Bone marrow (tissue), 2 donors: Measurements from ENCODE around the gene MMRN2.
"Not testable (repeated sequence)": the region's sequence is repeated elsewhere in the genome, so short reads cannot be mapped to it uniquely, and the experiment has no call there.

Experiments used
- DNase-seq, 2 donors: peaks; one replicate each; lab custom pipeline; 2025; lab: John Stamatoyannopoulos, UW

The MMRN2 gene, protein sequence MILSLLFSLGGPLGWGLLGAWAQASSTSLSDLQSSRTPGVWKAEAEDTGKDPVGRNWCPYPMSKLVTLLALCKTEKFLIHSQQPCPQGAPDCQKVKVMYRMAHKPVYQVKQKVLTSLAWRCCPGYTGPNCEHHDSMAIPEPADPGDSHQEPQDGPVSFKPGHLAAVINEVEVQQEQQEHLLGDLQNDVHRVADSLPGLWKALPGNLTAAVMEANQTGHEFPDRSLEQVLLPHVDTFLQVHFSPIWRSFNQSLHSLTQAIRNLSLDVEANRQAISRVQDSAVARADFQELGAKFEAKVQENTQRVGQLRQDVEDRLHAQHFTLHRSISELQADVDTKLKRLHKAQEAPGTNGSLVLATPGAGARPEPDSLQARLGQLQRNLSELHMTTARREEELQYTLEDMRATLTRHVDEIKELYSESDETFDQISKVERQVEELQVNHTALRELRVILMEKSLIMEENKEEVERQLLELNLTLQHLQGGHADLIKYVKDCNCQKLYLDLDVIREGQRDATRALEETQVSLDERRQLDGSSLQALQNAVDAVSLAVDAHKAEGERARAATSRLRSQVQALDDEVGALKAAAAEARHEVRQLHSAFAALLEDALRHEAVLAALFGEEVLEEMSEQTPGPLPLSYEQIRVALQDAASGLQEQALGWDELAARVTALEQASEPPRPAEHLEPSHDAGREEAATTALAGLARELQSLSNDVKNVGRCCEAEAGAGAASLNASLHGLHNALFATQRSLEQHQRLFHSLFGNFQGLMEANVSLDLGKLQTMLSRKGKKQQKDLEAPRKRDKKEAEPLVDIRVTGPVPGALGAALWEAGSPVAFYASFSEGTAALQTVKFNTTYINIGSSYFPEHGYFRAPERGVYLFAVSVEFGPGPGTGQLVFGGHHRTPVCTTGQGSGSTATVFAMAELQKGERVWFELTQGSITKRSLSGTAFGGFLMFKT

DNA sequence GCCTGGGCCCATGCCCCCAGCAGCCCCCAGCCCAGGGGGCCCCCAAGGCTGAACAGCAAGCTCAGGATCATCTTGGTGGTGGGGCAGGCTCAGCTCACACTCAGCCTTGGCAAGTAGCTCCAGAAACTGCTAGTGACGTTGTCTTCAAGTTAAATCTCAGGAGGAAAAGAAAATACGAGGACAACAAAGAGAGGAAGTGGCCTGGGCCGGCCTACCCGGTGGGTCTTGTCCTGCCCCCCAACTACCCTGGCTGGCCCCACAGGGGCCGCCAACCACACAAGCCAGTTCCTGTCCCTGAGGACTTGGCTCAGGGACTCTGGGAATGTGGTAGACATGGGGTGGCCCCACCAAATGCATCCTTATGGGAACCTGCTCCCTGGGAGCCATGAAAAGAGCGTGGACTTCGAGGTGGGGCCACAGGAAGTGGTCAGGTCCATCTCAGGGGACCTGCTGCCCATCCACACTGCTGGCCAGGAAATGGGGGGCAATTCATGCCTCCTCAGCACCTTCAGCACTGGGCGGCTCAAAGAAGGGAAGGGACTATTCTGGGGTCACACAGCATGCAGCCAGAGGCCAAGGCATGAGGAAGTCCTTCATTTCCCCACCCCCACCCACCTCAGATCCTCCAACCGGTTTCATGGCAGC is at the start of gene MMRN2:
Gene MMRN2 (minus strand): TSS at position 145 of the 645 bp plus-strand sequence. CDS start 74 bp downstream, at position 71.
- DNase-seq: no peak

DNA sequence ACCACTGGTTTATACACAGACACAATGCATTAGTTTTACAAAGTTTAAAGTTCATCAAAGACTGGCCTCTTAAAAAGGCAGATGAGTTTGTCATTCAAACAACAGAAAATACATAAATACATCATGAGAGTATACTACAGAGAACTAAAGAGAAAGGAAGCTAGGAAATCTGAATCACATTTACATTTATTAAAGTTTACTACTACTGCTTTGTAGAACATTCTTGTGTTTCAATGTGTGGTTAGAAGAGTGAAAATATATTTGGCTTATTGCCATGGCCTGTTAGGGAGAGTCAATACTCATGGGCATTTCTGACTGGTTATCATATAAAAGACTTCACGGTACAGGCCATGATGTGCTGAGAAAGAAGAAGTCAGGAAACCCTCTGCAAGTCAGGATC is 49.7 kb upstream of the MMRN2 start:
- not testable (repeated sequence) for DNase-seq

DNA sequence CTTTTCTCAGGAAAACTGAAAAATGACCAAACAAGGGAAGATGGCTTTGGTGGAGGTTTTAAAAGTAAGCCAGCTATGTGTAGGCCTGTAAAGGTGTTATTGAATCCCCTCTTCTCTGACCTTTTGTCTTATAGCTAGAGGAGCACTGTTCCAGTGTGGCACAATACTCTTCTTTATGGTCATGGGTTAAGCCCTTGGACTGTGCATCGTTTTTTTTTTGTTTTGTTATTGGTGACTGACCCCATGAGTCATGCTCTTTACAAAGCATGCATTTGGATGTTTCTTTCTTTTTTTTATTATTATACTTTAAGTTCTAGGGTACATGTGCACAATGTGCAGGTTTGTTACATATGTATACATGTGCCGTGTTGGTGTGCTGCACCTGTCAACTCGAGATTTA is 43.1 kb upstream of the MMRN2 start:
- no peak for DNase-seq

DNA sequence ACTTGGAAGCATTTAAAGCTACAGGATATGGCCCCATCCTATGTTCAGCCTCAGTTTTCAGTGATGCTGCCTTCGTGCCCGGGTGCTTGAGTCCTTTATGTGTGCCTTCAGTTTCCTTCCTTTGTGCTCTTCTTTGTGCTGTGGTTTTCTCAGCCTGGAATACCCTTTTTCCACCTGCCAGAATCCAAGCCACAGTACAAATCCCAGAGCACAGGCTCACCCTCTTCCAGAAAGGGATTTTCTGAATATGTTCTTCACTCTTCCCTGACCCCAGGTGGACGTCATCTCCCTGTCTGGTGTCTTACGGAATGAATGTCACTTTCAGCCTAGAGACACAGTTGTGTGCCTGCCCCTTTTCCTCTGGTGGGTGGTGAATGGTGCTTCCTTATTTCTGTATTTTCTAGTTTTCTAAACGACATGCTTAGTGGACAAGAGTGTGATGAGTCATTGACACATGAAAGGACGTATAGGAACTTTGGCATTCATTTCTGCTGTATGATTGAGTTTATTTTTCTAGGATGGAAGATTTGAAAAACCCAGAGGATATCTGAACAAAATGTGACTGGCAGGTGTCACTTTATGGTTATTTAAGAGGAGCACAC is 42.5 kb upstream of the MMRN2 start:
- peak in 1 of 2 donors; percentile 27 for DNase-seq

DNA sequence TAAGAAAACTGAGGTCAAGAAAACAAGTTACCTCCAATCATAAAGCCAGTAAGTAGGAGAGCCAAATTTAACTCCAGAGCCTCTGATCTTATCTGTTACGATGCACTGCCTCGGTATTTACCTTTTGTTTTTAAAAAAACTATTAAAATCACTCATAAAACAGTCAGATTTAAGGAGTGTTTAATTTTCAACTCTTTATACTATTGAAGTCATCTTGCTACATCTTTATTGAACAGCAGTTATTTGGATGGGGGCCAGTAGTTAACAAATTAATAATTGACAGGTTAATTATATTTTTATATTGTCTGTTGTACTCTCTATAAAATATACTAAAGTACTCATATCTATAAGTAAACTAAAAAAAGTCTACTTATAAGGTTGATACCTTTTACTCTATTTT is 35.5 kb upstream of the MMRN2 start:
- no peak for DNase-seq

DNA sequence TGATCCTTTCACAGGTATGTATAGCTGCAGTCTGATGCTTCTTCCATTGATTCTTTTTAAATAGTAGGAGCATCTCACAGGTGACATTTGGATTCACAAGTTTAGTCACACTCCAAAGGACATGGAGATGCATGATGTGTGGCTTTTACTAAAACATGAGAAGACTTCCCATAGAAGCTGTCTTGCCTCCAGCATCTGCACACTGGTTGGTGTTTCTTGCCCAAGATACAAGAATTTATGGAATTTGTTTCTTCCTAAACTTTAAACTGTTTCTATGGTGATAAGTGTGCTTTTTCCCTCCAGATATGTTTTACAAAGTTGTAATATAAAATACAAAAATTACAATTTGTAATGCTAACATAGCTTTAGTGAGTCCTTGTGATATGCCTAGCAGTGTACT is 35.0 kb upstream of the MMRN2 start:
- no peak for DNase-seq

DNA sequence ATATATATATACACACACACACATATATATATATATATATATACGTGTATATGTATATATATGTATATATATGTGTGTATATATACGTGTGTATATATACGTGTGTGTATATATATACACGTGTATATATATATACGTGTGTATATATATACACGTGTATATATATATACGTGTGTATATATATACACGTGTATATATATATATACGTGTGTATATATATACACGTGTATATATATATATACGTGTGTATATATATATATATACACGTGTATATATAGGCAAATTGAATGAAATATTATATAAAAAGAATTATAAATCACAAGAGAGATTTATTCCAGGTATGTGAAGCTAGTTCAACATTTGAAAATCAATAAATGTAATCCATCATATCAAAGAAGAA is 33.9 kb upstream of the MMRN2 start:
- not testable (repeated sequence) for DNase-seq

DNA sequence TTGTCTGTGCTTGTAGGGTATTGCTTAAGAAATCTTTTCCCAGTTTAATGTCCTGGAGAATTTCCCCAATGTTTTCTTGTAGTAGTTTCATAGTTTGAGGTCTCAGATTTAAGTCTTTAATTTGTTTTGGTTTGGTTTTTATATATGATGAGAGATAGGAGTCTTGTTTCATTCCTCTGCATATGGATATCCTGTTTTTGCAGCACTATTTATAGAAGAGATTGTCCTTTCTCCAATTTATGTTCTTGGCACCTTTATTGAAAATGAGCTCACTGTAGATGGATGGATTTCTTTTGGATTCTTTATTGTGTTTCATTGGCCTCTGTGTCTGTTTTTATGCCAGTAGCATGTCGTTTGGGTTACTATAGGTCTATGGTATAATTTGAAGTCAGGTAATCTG is 31.1 kb upstream of the MMRN2 start:
- DNase-seq: no peak

DNA sequence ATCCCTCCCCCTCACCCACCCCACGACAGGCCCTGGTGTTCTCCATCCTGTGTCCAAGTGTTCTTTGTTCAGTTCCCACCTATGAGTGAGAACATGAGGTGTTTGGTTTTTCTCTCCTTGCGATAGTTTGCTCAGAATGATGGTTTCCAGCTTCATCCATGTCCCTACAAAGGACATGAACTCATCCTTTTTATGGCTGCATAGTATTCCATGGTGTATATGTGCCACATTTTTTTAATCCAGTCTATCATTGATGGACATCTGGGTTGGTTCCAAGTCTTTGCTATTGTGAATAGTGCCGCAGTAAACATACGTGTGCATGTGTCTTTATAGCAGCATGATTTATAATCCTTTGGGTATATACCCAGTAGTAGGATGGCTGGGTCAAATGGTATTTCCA is 27.1 kb upstream of the MMRN2 start:
- not testable (repeated sequence) for DNase-seq

DNA sequence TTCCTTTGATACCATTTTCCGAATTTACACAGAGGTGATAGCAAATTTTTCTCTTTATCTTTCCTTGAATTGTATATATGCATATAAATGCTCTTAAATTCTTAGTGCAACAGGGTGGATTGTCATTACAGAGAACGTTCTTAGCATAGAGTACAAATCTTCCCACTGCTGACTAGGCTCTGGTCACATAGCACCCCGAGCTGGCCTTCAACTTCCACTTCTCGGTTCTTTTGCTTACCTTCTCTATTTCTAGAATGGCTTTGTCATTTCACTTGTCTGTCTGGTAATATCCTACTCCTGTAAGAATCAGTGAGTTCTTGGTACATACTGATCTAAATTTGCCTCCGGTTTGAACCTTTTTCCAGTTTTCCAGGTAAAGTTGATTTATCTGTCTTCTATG is 24.3 kb upstream of the MMRN2 start:
- DNase-seq: no peak

DNA sequence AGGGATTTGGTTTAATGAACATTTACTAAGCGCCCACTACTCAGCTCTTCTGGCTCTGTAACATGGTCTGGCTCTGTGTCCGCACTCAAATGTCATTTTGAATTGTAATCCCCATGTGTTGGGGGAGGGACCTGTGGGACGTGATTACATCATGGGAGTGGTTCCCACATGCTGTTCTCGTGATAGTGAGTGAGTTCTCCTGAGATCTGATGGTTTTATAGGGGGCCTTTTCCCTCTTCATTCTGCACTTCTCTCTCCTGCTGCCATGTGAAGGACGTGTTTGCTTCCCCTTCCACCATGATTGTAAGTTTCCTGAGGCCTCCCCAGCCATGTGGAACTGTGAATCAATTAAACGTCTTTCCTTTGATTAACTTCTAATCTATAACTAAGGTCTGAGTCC is 23.6 kb upstream of the MMRN2 start:
- not testable (repeated sequence) for DNase-seq

DNA sequence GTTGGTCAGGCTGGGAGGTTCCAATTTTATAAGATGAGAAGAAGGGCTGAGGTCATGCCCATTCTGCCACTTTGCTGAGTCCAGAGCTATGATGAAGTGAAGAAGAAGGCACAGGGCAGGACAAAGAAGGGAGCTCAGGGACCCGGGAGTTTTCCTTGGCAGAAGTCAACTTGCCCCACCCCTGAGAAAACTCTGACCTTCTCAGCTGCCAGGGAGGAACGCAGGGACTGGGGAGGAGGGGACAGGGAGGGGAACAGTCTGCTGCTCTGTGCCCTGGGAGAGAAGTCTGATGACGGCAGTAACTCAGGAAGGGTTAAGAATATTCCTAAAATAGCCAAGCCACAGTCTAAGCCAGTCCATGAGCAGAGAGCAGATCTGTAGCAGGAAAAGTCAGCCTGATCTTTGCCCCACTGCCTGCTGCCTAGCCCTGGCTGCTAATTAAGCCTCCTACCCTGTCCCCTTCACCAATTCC is 22.6 kb upstream of the MMRN2 start:
- no peak for DNase-seq

DNA sequence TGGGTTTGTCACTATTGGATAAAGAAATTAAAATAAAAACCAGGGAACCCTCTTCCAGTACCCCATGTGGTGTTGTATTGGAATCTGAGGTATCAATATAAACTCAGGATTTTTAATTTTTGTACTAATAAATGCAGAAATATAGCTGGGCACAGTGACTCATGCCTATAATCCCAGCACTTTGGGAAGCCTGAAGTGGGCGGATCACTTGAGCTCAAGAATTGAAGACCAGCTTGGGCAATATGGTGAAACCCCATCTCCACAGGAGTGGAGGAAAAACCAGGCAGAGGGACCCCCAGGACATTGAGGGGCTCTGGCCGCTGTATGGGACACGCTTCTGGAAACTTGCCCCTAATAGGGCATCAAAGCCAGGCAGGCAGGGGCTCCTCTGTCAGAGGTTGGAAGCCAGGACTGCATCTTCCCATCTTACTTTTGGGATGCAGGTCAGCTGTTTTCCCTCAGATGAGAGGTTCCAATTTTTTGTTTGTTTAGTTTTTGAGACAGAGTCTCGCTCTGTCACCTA is 21.9 kb upstream of the MMRN2 start:
- DNase-seq: no peak

DNA sequence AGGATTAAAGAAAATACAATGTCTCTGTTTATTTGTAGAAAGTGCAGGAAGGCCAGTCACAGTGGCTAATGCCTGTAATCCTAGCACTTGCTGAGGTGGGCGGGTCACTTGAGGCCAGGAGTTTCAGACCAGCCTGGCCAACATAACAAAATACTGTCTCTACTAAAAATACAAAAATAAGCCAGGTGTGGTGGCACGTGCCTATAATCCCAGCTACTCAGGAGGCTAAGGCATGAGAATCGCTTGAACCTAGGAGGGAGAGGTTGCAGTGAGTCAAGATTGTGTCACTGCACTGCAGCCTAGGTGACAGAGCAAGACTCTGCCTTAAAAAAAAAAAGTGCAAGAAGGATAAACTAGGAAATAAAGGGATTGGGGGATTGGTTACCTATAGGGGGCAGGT is 21.0 kb upstream of the MMRN2 start:
- not testable (repeated sequence) for DNase-seq

DNA sequence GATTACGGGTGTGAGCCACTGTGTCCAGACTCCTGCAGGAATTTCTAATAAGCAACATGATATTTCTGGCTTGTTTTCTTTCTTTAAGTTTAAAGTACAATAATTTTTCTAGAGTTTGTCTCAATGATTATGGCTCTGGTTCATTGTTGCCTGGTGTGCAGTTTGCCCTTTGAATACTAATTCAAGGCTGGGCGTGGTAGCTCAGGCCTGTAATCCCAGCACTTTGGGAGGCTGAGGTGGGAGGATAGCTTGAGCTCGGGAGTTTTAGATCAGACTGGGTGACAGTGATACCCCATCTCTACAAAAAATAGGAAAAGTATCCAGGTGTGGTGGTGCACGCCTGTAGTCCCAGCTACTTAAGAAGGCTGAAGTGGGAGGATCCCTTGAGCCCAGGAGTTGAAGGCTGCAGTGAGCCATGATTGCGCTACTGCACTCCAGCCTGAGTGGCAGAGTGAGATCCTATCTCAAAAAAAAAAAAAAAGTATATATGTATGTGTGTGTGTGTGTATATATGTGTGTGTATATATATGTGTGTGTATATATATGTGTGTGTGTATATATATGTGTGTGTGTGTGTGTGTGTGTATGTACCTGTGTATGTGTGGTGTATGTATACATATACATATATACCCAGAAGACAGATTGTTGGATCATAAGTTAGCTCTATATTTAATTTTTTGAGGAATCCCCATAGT is 19.1 kb upstream of the MMRN2 start:
- no peak for DNase-seq

DNA sequence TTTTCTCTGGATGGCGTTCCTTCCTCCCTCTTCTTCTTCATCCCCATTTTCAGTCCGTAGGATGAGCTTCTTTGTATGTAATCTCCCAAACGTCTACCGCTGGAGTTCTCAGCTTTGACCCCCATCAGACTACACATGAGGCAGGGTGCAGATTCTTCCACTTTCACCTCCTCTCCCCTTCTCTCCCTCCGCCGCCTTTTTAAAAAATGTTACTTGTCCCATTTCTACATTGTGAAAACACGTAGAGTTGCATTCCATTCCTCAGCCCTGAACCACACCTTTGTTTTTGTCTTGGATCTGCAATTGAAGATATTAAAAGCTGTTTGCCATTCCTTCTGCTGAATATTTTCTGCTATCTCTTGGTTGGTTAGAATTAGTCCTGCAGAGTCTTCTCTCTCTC is 17.1 kb upstream of the MMRN2 start:
- no peak for DNase-seq

DNA sequence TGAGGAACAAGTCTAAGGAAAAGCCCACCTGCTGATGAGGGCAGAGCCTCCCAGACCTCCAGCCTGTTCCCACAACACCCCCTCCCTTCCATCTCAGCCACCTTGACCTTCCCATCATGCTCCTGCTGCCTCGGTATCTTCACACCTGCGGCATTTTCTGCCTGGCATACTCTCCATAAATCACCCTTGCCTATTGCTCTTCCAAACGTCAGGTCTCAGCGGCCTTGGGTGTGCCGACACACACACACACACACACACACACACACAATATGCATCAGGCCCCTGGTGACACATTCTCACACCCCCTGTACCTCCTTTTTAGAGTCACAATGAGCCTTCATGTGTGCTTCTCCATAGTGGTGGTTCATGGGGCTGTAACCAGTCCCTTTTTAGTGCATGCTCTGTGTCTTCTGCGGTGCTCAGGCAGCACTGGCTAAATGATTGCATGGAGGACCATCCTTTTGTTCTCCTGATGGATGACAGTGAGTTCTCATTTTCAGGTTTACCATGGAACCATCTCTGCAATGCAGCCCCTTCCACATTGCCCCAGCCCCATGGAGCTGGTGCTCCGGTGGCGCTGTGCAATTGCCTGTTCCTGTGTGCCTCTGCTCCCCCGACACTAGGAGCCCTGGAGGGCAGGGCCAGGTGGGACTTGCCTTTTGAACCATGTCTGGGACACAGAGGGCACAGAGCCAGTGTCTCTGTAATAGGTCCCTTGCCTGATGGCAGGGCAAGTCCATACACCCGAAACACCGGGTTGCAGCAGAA is 15.4 kb upstream of the MMRN2 start:
- DNase-seq: no peak

DNA sequence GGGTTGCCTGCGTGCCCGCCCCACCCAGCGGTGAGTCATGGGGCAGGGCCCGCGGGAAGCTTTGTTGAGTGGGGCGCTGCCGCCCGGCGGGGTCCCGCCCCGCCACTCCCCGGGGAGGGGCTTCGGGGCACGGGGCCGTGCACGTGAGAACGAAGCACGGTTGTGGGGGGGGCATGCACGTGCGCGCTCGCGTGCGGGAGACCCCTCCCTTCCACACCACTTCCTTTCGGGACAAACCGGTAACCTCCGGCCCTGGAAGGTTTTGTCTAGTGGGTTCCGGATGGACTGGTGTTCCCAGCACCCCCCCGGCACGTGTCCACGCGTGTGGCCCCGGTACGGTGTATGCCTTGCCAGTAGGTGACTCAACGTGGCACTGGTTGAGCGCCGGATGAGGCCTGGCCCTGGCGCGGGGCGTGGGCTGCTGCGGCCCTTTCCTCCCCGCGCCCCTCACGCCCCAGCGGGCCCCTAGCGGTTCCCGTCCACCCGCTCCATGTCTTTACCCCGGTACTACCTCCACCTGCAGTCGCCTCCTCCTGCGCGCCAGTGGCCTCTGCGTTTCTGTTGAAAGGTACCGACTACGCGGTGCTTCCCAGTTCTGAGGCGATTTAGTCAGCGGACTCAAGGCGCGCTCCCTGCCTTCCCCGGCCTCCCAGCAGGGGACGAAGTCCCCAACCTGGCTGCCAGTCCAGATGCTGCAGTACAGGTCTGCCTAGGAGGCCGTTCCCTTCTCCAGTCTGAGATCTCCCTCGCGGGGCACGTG is 14.0 kb upstream of the MMRN2 start:
- peak; percentile 9 to 85 for DNase-seq

DNA sequence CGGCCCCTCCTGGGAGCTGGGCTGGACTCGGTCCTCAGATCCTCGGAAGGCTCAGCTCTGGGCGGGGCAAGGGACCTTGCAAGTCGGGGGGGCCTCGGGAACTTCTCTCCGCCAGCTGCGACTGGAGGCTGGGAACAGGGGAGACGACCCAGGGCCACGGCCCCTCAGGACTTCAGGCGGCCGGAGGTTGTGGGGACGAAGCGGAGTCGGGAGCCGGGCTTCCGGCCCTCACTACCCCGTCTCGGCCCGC is 13.5 kb upstream of the MMRN2 start:
- DNase-seq: no peak
